ENCODE results near the gene PARL. TPM values are rescaled to one million over a fixed set of nuclear protein-coding genes. Genes with fewer than 3 reads are reported as not detected.

Gene PARL
- total RNA-seq, 1 experiment from 2014 or later = 73.7 TPM

GRCh38 chr3:183828538-183828870 is 56.2 kb downstream of the PARL start:
- Histone ChIP-seq H3K4me1 (ENCODE audit: insufficient read depth, low read length, poor library complexity, severe bottlenecking) (no peaks in the 10 kb centered on the region), H3K9me3 (ENCODE audit: low read depth, low read length, poor library complexity, severe bottlenecking) (no peaks in the 10 kb centered on the region), H3K27ac (ENCODE audit: low read depth, low read length, poor library complexity, severe bottlenecking) (no peak overlapping the region), H3K36me3 (ENCODE audit: insufficient read depth, low read length, poor library complexity, severe bottlenecking) (peaks cover 17% of the 10 kb centered on the region), H3K4me3 (ENCODE audit: low read depth, low read length, poor library complexity, severe bottlenecking) (no peak overlapping the region), H3K27me3 (replicated peaks; ENCODE audit: insufficient read depth, low read depth, low read length, poor library complexity) (no peaks in the 10 kb centered on the region)
- ChIA-PET CTCF (no interaction called here), POLR2A (ENCODE audit: low non-redundant PET) (no interaction called here)
- DNase-seq (ENCODE audit: low spot score) = no peak
- TF ChIP-seq EZH2 (IDR thresholded peaks at IDR 0.05; ENCODE audit: borderline replicate concordance, low read depth, low read length, poor library complexity, severe bottlenecking) (no peak), CTCF (conservative IDR thresholded peaks at IDR 0.05; ENCODE audit: low read depth, low read length) (no peak)
- intact Hi-C loops (cut with micrococcal nuclease; ENCODE audit: unreplicated experiment) = no loop called here
- no TSS peak for BruUV-seq (replicated peaks)

- Histone ChIP-seq H3K4me3 (ENCODE audit: low read depth, low read length, poor library complexity, severe bottlenecking) (no peak overlapping the region), H3K27ac (ENCODE audit: low read depth, low read length, poor library complexity, severe bottlenecking) (no peak overlapping the region), H3K9me3 (ENCODE audit: low read depth, low read length, poor library complexity, severe bottlenecking) (no peaks in the 10 kb centered on the region), H3K36me3 (ENCODE audit: insufficient read depth, low read length, poor library complexity, severe bottlenecking) (peaks cover 12% of the 10 kb centered on the region), H3K4me1 (ENCODE audit: insufficient read depth, low read length, poor library complexity, severe bottlenecking) (no peaks in the 10 kb centered on the region), H3K27me3 (replicated peaks; ENCODE audit: insufficient read depth, low read depth, low read length, poor library complexity) (no peaks in the 10 kb centered on the region)
- ChIA-PET CTCF (no interaction called here), POLR2A (ENCODE audit: low non-redundant PET) (interaction anchor here (0.7 kb wide), 1 partner anchor 409 kb away, joined by 3 read pairs; no protein-coding TSS in a partner anchor)
- DNase-seq (ENCODE audit: low spot score) = no peak
- intact Hi-C loops (cut with micrococcal nuclease; ENCODE audit: unreplicated experiment) = no loop called here
- BruUV-seq (replicated peaks) = no TSS peak
- TF ChIP-seq EZH2 (IDR thresholded peaks at IDR 0.05; ENCODE audit: borderline replicate concordance, low read depth, low read length, poor library complexity, severe bottlenecking) = no peak
- no peak for TF ChIP-seq CTCF (conservative IDR thresholded peaks at IDR 0.05; ENCODE audit: low read depth, low read length)
Observed at GRCh38 chr3:183827809-183828537, 56.7 kb downstream of the PARL start.

- no peak for TF ChIP-seq EZH2 (IDR thresholded peaks at IDR 0.05; ENCODE audit: borderline replicate concordance, low read depth, low read length, poor library complexity, severe bottlenecking)
- no peak for TF ChIP-seq CTCF (conservative IDR thresholded peaks at IDR 0.05; ENCODE audit: low read depth, low read length)
- intact Hi-C loops (cut with micrococcal nuclease; ENCODE audit: unreplicated experiment) = no loop called here
- no TSS peak for BruUV-seq (replicated peaks)
- no peak overlapping the region for H3K27ac ChIP-seq (ENCODE audit: low read depth, low read length, poor library complexity, severe bottlenecking)
- CTCF ChIA-PET = no interaction called here
- no peaks in the 10 kb centered on the region for H3K4me1 ChIP-seq (ENCODE audit: insufficient read depth, low read length, poor library complexity, severe bottlenecking)
- no peak overlapping the region for H3K4me3 ChIP-seq (ENCODE audit: low read depth, low read length, poor library complexity, severe bottlenecking)
- no peaks in the 10 kb centered on the region for H3K9me3 ChIP-seq (ENCODE audit: low read depth, low read length, poor library complexity, severe bottlenecking)
- H3K36me3 ChIP-seq (ENCODE audit: insufficient read depth, low read length, poor library complexity, severe bottlenecking) = peaks cover 4% of the 10 kb centered on the region
- POLR2A ChIA-PET (ENCODE audit: low non-redundant PET) = no interaction called here
- DNase-seq (ENCODE audit: low spot score) = no peak
- no peaks in the 10 kb centered on the region for H3K27me3 ChIP-seq (replicated peaks; ENCODE audit: insufficient read depth, low read depth, low read length, poor library complexity)
Observed at GRCh38 chr3:183826448-183827250, 58.0 kb downstream of the PARL start.
